Breast epithelium (tissue), 4 donors: ENCODE measurements around the gene YIPF4. TPM values are rescaled to one million over a fixed set of nuclear protein-coding genes. Genes with fewer than 3 reads are reported as not detected.

Experiments used
- DNase-seq, 2 donors: peaks; one replicate each; pipeline ENCODE4 v3.0.0-alpha.2; 2019; ENCODE audit warnings: low spot score in 2 of 2
- H3K27ac ChIP-seq, 2 donors: fragments of 200-600 bp; sonication (generic) in 1 of 2; one replicate each; pipeline ENCODE4 v1.5.1; 2016 to 2019; ENCODE audit warnings: mild to moderate bottlenecking in 1 of 2
- H3K27me3 ChIP-seq, 2 donors: fragments of 200-600 bp; sonication (generic) in 1 of 2; one replicate each; pipeline versions ENCODE4 v1.5.1 to v1.6.0; 2017 to 2019; ENCODE audit warnings: control low read depth in 1 of 2, mild to moderate bottlenecking in 1 of 2
- H3K36me3 ChIP-seq: fragments of 200-600 bp; one replicate; pipeline ENCODE4 v1.5.1; 2019
- H3K4me1 ChIP-seq, 2 donors: fragments of 200-600 bp; sonication (generic); one replicate each; pipeline ENCODE4 v1.5.1; 2016 to 2019; ENCODE audit warnings: control low read depth in 1 of 2
- H3K4me3 ChIP-seq, 3 donors: fragments of 200-600 bp; sonication (generic); 1 replicate in 2 of 3; 2 replicates in 1 of 3; pipeline ENCODE4 v1.5.1; 2016 to 2019; ENCODE audit warnings: mild to moderate bottlenecking in 3 of 3, moderate library complexity in 2 of 3
- H3K9me3 ChIP-seq, 2 donors: fragments of 200-600 bp; sonication (generic) in 1 of 2; one replicate each; pipeline ENCODE4 v1.5.1; 2016 to 2019; ENCODE audit warnings: control low read depth in 1 of 2
- POLR2A ChIP-seq: fragments of 450-650 bp; IDR thresholded peaks from one replicate; pipeline ENCODE4 v1.6.1; 2016; ENCODE audit warnings: antibody characterized with exemption, mild to moderate bottlenecking, moderate library complexity
- POLR2AphosphoS5 ChIP-seq, 3 donors: sonication (generic); formaldehyde crosslinking; IDR thresholded peaks; one replicate each; pipeline ENCODE4 v1.6.1; 2017; ENCODE audit warnings: antibody characterized with exemption in 3 of 3
- intact Hi-C: fragments of 100-400 bp; cut with DNase I; formaldehyde crosslinking; loops from one replicate; pipeline ENCODE4 v1.15.1; 2023; ENCODE audit warnings: low total_unique reads
- total RNA-seq, 3 donors: library from RNA; depleted of rRNA; stranded (reverse); fragments of >200 nt; gene quantifications; one replicate each; pipeline ENCODE4 v1.1.0, GENCODE V29; 2016
- TF ChIP-seq, protein P1 (sequence below), 3 donors: fragments of 450-650 bp; IDR thresholded peaks; one replicate each; pipeline ENCODE4 v1.5.1; 2016 to 2017; ENCODE audit warnings: antibody characterized with exemption in 3 of 3, mild to moderate bottlenecking in 3 of 3, moderate library complexity in 3 of 3

The YIPF4 gene
- 10 to 100 TPM; 14.7 to 44.5 (median 16.8) TPM for total RNA-seq

- H3K36me3 ChIP-seq: no peaks in the 10 kb centered on the region
- TF ChIP-seq POLR2AphosphoS5 (IDR thresholded peaks at IDR 0.05) (peak; percentile 68 to 84 (median 68)), POLR2A (peak; percentile 12)
- TF ChIP-seq, protein P1, sequence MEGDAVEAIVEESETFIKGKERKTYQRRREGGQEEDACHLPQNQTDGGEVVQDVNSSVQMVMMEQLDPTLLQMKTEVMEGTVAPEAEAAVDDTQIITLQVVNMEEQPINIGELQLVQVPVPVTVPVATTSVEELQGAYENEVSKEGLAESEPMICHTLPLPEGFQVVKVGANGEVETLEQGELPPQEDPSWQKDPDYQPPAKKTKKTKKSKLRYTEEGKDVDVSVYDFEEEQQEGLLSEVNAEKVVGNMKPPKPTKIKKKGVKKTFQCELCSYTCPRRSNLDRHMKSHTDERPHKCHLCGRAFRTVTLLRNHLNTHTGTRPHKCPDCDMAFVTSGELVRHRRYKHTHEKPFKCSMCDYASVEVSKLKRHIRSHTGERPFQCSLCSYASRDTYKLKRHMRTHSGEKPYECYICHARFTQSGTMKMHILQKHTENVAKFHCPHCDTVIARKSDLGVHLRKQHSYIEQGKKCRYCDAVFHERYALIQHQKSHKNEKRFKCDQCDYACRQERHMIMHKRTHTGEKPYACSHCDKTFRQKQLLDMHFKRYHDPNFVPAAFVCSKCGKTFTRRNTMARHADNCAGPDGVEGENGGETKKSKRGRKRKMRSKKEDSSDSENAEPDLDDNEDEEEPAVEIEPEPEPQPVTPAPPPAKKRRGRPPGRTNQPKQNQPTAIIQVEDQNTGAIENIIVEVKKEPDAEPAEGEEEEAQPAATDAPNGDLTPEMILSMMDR (IDR thresholded peaks at IDR 0.05): no peak
- no peaks in the 10 kb centered on the region for H3K4me1 ChIP-seq
- intact Hi-C loops: no loop called here
- peaks cover 0 to 4% of the 10 kb centered on the region in 2 donors for H3K27me3 ChIP-seq
- peak; percentile 80 to 87 for DNase-seq
- no peaks in the 10 kb centered on the region for H3K9me3 ChIP-seq
- peak within 1 kb of the TSS; percentile 92 to 93 for H3K27ac ChIP-seq
- H3K4me3 ChIP-seq: peak within 1 kb of the TSS; percentile 97 to 100 (median 99)
Observed at GRCh38 chr2:32277674-32278477, at the start of gene YIPF4. Gene YIPF4 (plus strand): TSS chr2:32277904. CDS start chr2:32278156, 252 bp downstream.

DNA sequence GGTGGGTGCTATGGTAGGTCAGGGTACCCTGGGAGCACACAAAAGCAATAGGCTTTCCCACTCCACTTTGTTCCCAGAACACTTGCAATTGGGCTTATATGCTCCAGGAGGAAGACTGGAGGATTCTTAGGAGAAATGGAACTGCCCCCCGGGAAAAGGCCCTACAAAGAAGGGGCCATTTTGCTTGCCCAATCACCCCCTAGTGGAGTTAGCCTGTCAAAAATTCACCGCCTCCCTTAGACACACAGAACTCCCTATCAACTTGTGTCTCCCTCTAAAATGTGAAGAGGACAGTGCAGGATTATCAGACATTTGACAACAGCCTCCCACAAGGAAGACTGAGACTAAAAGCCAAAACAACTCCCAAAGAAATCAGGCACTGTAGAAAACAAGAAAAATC is 49.5 kb upstream of the YIPF4 start:
- H3K36me3 ChIP-seq: no peaks in the 10 kb centered on the region
- H3K4me1 ChIP-seq: no peaks in the 10 kb centered on the region
- no peak overlapping the region for H3K27ac ChIP-seq
- intact Hi-C loops: no loop called here
- no peak for TF ChIP-seq POLR2AphosphoS5 (IDR thresholded peaks at IDR 0.05)
- TF ChIP-seq, protein P1 (IDR thresholded peaks at IDR 0.05): no peak
- no peak for TF ChIP-seq POLR2A
- H3K27me3 ChIP-seq: no peaks in the 10 kb centered on the region
- no peaks in the 10 kb centered on the region for H3K9me3 ChIP-seq
- DNase-seq: no peak
- no peak overlapping the region for H3K4me3 ChIP-seq

DNA sequence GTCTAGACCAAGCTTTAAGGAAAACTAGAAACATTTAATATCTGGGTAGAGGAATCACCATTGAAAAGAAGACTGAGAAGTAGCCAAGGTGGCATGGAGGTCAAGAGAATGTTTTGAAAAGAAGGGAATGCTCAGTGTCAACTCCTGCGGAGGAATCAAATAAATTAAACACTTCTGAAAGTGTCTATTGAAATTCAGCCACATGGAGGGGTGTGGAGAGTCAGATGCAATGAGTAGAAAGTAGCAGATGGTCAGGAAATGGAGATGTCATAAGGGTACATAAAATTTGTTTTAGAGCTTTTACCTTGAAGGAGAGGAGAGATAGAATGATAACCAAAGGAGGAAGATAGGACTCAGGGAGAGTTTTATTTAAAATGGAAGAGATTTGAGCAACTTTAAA is 48.1 kb upstream of the YIPF4 start:
- no peaks in the 10 kb centered on the region for H3K27me3 ChIP-seq
- H3K36me3 ChIP-seq: no peaks in the 10 kb centered on the region
- no peak overlapping the region for H3K27ac ChIP-seq
- H3K4me3 ChIP-seq: no peak overlapping the region
- no peaks in the 10 kb centered on the region for H3K9me3 ChIP-seq
- DNase-seq: no peak
- no peaks in the 10 kb centered on the region for H3K4me1 ChIP-seq
- intact Hi-C loops: no loop called here
- TF ChIP-seq POLR2A (no peak), POLR2AphosphoS5 (IDR thresholded peaks at IDR 0.05) (no peak)
- TF ChIP-seq, protein P1 (IDR thresholded peaks at IDR 0.05): no peak

DNA sequence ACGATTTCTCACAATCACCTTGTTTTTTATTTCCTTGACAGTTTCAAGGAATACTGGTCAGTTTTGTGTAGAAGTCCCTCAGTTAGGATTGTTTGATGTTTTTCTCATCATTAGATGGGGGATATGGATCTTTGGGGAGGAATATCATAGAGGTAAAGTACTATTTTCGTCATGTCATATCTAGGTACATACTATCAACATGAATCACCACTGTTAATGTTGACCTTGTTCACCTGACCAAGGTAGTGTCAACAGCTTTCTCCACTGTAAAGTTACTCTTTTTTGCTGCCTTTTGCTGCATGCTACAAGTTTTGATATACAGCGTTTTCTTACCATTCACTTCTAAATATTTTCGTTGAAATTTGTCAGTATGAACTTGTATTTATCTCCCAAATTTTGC is 45.7 kb upstream of the YIPF4 start:
- no peaks in the 10 kb centered on the region for H3K27me3 ChIP-seq
- H3K9me3 ChIP-seq: no peaks in the 10 kb centered on the region
- H3K4me3 ChIP-seq: no peak overlapping the region
- no peak for DNase-seq
- intact Hi-C loops: no loop called here
- H3K36me3 ChIP-seq: no peaks in the 10 kb centered on the region
- H3K27ac ChIP-seq: no peak overlapping the region
- no peaks in the 10 kb centered on the region for H3K4me1 ChIP-seq
- TF ChIP-seq POLR2AphosphoS5 (IDR thresholded peaks at IDR 0.05): no peak
- TF ChIP-seq, protein P1 (IDR thresholded peaks at IDR 0.05): no peak
- no peak for TF ChIP-seq POLR2A

- no peak overlapping the region for H3K27ac ChIP-seq
- H3K36me3 ChIP-seq: no peaks in the 10 kb centered on the region
- TF ChIP-seq POLR2A: no peak
- TF ChIP-seq, protein P1 (IDR thresholded peaks at IDR 0.05): no peak
- no peak for TF ChIP-seq POLR2AphosphoS5 (IDR thresholded peaks at IDR 0.05)
- intact Hi-C loops: no loop called here
- H3K27me3 ChIP-seq: no peaks in the 10 kb centered on the region
- H3K4me3 ChIP-seq: no peak overlapping the region
- no peaks in the 10 kb centered on the region for H3K9me3 ChIP-seq
- DNase-seq: peak in 1 of 2 donors; percentile 44
- H3K4me1 ChIP-seq: no peaks in the 10 kb centered on the region
Observed at GRCh38 chr2:32235315-32235714, 42.4 kb upstream of the YIPF4 start.
